K562 (cell line): Measurements from ENCODE around the gene CSNK1D. TPM values are rescaled to one million over a fixed set of nuclear protein-coding genes. Genes with fewer than 3 reads are reported as not detected.

Experiments
- CBX5 ChIP-seq: IDR thresholded peaks from 2 replicates; pipeline ENCODE4 v1.6.1; 2014; ENCODE audit warnings: low read depth, borderline replicate concordance
- ELF2 ChIP-seq: fragments of 250-450 bp; sonication (Bioruptor Pico); IDR thresholded peaks from 2 replicates; pipeline ENCODE4 v1.5.0; 2021; ENCODE audit warnings: mild to moderate bottlenecking
- ETV5 ChIP-seq: sonication (generic); formaldehyde crosslinking; IDR thresholded peaks from 2 replicates; pipeline ENCODE4 v1.4.0; 2020; ENCODE audit warnings: low read depth, mild to moderate bottlenecking, missing genetic modification reagents
- GTF2A2 ChIP-seq: IDR thresholded peaks from 2 replicates; pipeline ENCODE4 v1.6.1; 2016; ENCODE audit warnings: mild to moderate bottlenecking, missing genetic modification characterization, missing compliant biosample characterization
- HMGN3 ChIP-seq: IDR thresholded peaks from 2 replicates; pipeline ENCODE4 v1.6.1; 2011; ENCODE audit warnings: borderline replicate concordance, low read depth, mild to moderate bottlenecking, mixed read lengths, low read length; ENCODE audit not compliant: insufficient read length; ENCODE audit errors: extremely low read depth
- HNRNPLL ChIP-seq: fragments of 200-400 bp; formaldehyde crosslinking; IDR thresholded peaks from 2 replicates; pipeline ENCODE4 v1.6.1; 2017; ENCODE audit warnings: low read length, low read depth, mild to moderate bottlenecking; ENCODE audit not compliant: poor library complexity, severe bottlenecking
- HSF4 ChIP-seq: fragments of 250-450 bp; sonication (Bioruptor Pico); IDR thresholded peaks from 2 replicates; pipeline ENCODE4 v2.1.2; 2022; ENCODE audit warnings: mild to moderate bottlenecking, moderate library complexity, borderline replicate concordance
- MAZ ChIP-seq, 2 experiments: fragments of 450-650 bp in 1 of 2; sonication (generic) in 1 of 2; formaldehyde crosslinking; IDR thresholded peaks in 1 of 2; conservative IDR thresholded peaks in 1 of 2; 2 replicates each; pipeline versions ENCODE4 v1.4.0 to v1.5.0; 2020; ENCODE audit warnings: mild to moderate bottlenecking in 1 of 2, missing genetic modification reagents in 1 of 2
- POLR2A ChIP-seq: fragments of 450-650 bp; conservative IDR thresholded peaks from 2 replicates; pipeline ENCODE4 v1.6.1; 2016
- RBFOX2 ChIP-seq: fragments of 200-400 bp; formaldehyde crosslinking; IDR thresholded peaks from 2 replicates; pipeline ENCODE4 v1.6.1; 2017; ENCODE audit warnings: low read depth, mild to moderate bottlenecking, low read length, moderate library complexity
- SMARCE1 ChIP-seq: fragments of 450-650 bp; IDR thresholded peaks from 2 replicates; pipeline ENCODE4 v1.7.1; 2016; ENCODE audit warnings: mild to moderate bottlenecking
- TCF3 ChIP-seq: sonication (generic); formaldehyde crosslinking; IDR thresholded peaks from 2 replicates; pipeline ENCODE4 v1.4.0; 2020; ENCODE audit warnings: mild to moderate bottlenecking, missing genetic modification reagents
- TFE3 ChIP-seq: fragments of 450-650 bp; formaldehyde crosslinking; IDR thresholded peaks from 2 replicates; pipeline ENCODE4 v1.4.0; 2020; ENCODE audit warnings: mild to moderate bottlenecking, mixed read lengths
- XRCC5 ChIP-seq: fragments of 200-400 bp; formaldehyde crosslinking; IDR thresholded peaks from 2 replicates; pipeline ENCODE4 v1.6.1; 2017; ENCODE audit warnings: low read depth, mild to moderate bottlenecking, low read length
- ZBTB40 ChIP-seq, 2 experiments: fragments of 450-650 bp in 1 of 2; sonication (generic) in 1 of 2; formaldehyde crosslinking in 1 of 2; IDR thresholded peaks; 2 replicates each; pipeline versions ENCODE4 v1.7.1 to v1.9.0; 2016 to 2022; ENCODE audit warnings: inconsistent platforms in 1 of 2, mild to moderate bottlenecking in 1 of 2, missing genetic modification reagents in 1 of 2
- ZFP36 ChIP-seq: fragments of 150-350 bp; IDR thresholded peaks from 2 replicates; pipeline ENCODE4 v1.6.1; 2018; ENCODE audit warnings: low read length, low read depth; ENCODE audit not compliant: partially characterized antibody
- ZNF431 ChIP-seq: sonication (generic); formaldehyde crosslinking; IDR thresholded peaks from 2 replicates; pipeline ENCODE4 v1.8.0; 2022; ENCODE audit warnings: mild to moderate bottlenecking, missing genetic modification reagents
- polyA plus RNA-seq, 8 experiments: library from polyadenylated mRNA; depleted of rRNA in 4 of 8; stranded (reverse) in 5 of 8; unstranded in 3 of 8; fragments of >200 nt; fragmentation: Nextera tagmentation in 2 of 8; fragmentation: Illumina TruSeq in 1 of 8; extraction: Ambion mirVana in 2 of 8; extraction: Trizol in 1 of 8; gene quantifications; 2 replicates each; pipeline versions ENCODE4 v1.2.1 to v1.2.3, GENCODE V29; 2011 to 2014; ENCODE audit warnings: inconsistent platforms in 1 of 8, missing spikeins in 1 of 8
- total RNA-seq, 7 experiments: library from RNA; depleted of rRNA in 6 of 7; stranded (reverse); fragments of >200 nt in 6 of 7; fragmentation: Illumina TruSeq in 2 of 7; extraction: Trizol in 2 of 7; gene quantifications; 2 replicates each; pipeline versions ENCODE4 v1.2.1 to v1.2.3, GENCODE V29; 2011 to 2021; ENCODE audit warnings: low replicate concordance in 1 of 7

The CSNK1D gene
- total and polyA plus RNA-seq, 9 of the 15 experiments (the other 6 are each of a cell fraction or from before 2014, with no cell fraction given), result 6.5 to 133 (median 41.3) TPM

- TF ChIP-seq ZBTB40 (IDR thresholded peaks at IDR 0.05), result peak; percentile 68
- TF ChIP-seq ZBTB40 (CRISPR knock-in tag; IDR thresholded peaks at IDR 0.05), result no peak
- TF ChIP-seq GTF2A2 (tag), result no peak
- TF ChIP-seq ZNF431, result no peak
- no peak for TF ChIP-seq CBX5
- TF ChIP-seq ZFP36, result no peak
- no peak for TF ChIP-seq HSF4 (CRISPR knock-in tag)
- TF ChIP-seq HNRNPLL, result no peak
- TF ChIP-seq XRCC5, result no peak
- no peak for TF ChIP-seq TFE3 (CRISPR knock-in tag)
- TF ChIP-seq MAZ (CRISPR knock-in tag; conservative IDR thresholded peaks at IDR 0.05 in 1 of 2, IDR thresholded peaks at IDR 0.05 in 1 of 2), result peak; percentile 76 to 84
- TF ChIP-seq TCF3, result 0 out of 2 replicates have a peak, but pooled peaks have one; percentile 20
- peak; percentile 71 for TF ChIP-seq POLR2A
- TF ChIP-seq ELF2 (CRISPR knock-in tag), result peak; percentile 78; the same call in 1 of the 2 replicates
- TF ChIP-seq ETV5 (CRISPR knock-in tag), result peak; percentile 82; the same call in 1 of the 2 replicates
- peak; percentile 74 for TF ChIP-seq RBFOX2
- peak; percentile 91 for TF ChIP-seq HMGN3
- TF ChIP-seq SMARCE1, result peak; percentile 40; the same call in 1 of the 2 replicates
Observed at GRCh38 chr17:82297714-82298537, 24.4 kb upstream of the CSNK1D start (continued).
